Activated CD8-positive, alpha-beta memory T cell treated with anti-CD3 and anti-CD28 coated beads for 24 hours (primary cell): ENCODE measurements around the gene PIH1D1.

Source experiments
- DNase-seq: peaks from one replicate; pipeline ENCODE4 v3.0.0-alpha.2; 2020

The PIH1D1 gene

GRCh38 chr19:49432141-49433073, 19.2 kb downstream of the PIH1D1 start:
- no peak for DNase-seq

- DNase-seq, result no peak
These were observed 20.3 kb downstream of the PIH1D1 start for GRCh38 chr19:49431330-49431749.

GRCh38 chr19:49430678-49431329, 20.8 kb downstream of the PIH1D1 start:
- no peak for DNase-seq

- DNase-seq, result no peak
These were observed 21.4 kb downstream of the PIH1D1 start for GRCh38 chr19:49430172-49430677.

GRCh38 chr19:49428547-49429451, 22.8 kb downstream of the PIH1D1 start:
- no peak for DNase-seq

- no peak for DNase-seq
These were observed 23.6 kb downstream of the PIH1D1 start for GRCh38 chr19:49427855-49428546.

- DNase-seq, result no peak
These were observed 24.3 kb downstream of the PIH1D1 start for GRCh38 chr19:49427339-49427738.

- DNase-seq, result no peak
These were observed 25.6 kb downstream of the PIH1D1 start for GRCh38 chr19:49425922-49426592.

GRCh38 chr19:49425178-49425577, 26.4 kb downstream of the PIH1D1 start, which contains the start of gene GFY:
Gene GFY (plus strand): TSS chr19:49425388. CDS start chr19:49426431, 1,043 bp downstream.
- DNase-seq, result no peak

GRCh38 chr19:49423985-49424303, 27.7 kb downstream of the PIH1D1 start:
- DNase-seq, result no peak

- DNase-seq, result no peak
These were observed 28.3 kb downstream of the PIH1D1 start, which contains the start of gene PTH2 for GRCh38 chr19:49423071-49423984. Gene PTH2 (minus strand): TSS chr19:49423441. CDS start chr19:49423339, 102 bp downstream.

- no peak for DNase-seq
These were observed 29.1 kb downstream of the PIH1D1 start for GRCh38 chr19:49422407-49423070.

- no peak for DNase-seq
These were observed 29.8 kb downstream of the PIH1D1 start for GRCh38 chr19:49421878-49422202.

- no peak for DNase-seq
These were observed 30.4 kb downstream of the PIH1D1 start for GRCh38 chr19:49421039-49421877.

- DNase-seq, result no peak
These were observed 31.4 kb downstream of the PIH1D1 start for GRCh38 chr19:49420227-49420626.

GRCh38 chr19:49419173-49419572, 32.4 kb downstream of the PIH1D1 start:
- DNase-seq, result no peak

- no peak for DNase-seq
These were observed 33.1 kb downstream of the PIH1D1 start for GRCh38 chr19:49418511-49418910.

GRCh38 chr19:49417088-49417487, 34.5 kb downstream of the PIH1D1 start:
- no peak for DNase-seq

GRCh38 chr19:49415810-49416200, 35.8 kb downstream of the PIH1D1 start:
- DNase-seq, result no peak
